ENCODE measurements around the gene ANKRD9. TPM values are rescaled to one million over a fixed set of nuclear protein-coding genes. Genes with fewer than 3 reads are reported as not detected.

The ANKRD9 gene
- total and polyA plus RNA-seq, 4 donors = 4.4 to 21.3 (median 8.3) TPM

GRCh38 chr14:102474934-102475333, 34.6 kb downstream of the ANKRD9 start:
- no peaks in the 10 kb centered on the region for H3K9me3 ChIP-seq (ENCODE audit: control insufficient read depth in 4 of 4, insufficient read depth in 3 of 4, low read length in 3 of 4)
- no peak overlapping the region for H3K27ac ChIP-seq (ENCODE audit: low read depth in 1 of 2, low read length in 1 of 2)
- H3K4me1 ChIP-seq (ENCODE audit: control insufficient read depth in 5 of 5, insufficient read depth in 5 of 5, low read length in 5 of 5) = peaks cover 0 to 9% (median 7%) of the 10 kb centered on the region in 5 donors
- WGBS, 2 donors = 56 to 64% methylated on average over 5 of the region's 5 CpGs
- TF ChIP-seq CTCF (IDR thresholded peaks at IDR 0.05; ENCODE audit: control extremely low read depth, extremely low read depth) = no peak
- no peak overlapping the region for H3K4me3 ChIP-seq
- H3K27me3 ChIP-seq (ENCODE audit: control insufficient read depth in 3 of 3, insufficient read depth in 3 of 3, low read length in 2 of 3) = no peaks in the 10 kb centered on the region
- peaks cover 0 to 5% (median 2%) of the 10 kb centered on the region in 4 donors for H3K36me3 ChIP-seq (ENCODE audit: control insufficient read depth in 4 of 4, insufficient read depth in 4 of 4, low read length in 4 of 4)
- ATAC-seq (ENCODE audit: insufficient read depth, low FRiP score) (peak; percentile 41), DNase-seq (peak; percentile 89 to 93 (median 93))
- H3K9ac ChIP-seq (ENCODE audit: insufficient read depth in 1 of 2, low read length in 2 of 2) = peak overlapping the region in 1 of 2 donors; percentile 53

GRCh38 chr14:102473559-102473958, 36.0 kb downstream of the ANKRD9 start:
- H3K9me3 ChIP-seq (ENCODE audit: control insufficient read depth in 4 of 4, insufficient read depth in 3 of 4, low read length in 3 of 4) = no peaks in the 10 kb centered on the region
- H3K4me3 ChIP-seq = no peak overlapping the region
- H3K27ac ChIP-seq (ENCODE audit: low read depth in 1 of 2, low read length in 1 of 2) = no peak overlapping the region
- 94 to 97% methylated on average over 2 of the region's 2 CpGs for WGBS, 2 donors
- no peaks in the 10 kb centered on the region for H3K27me3 ChIP-seq (ENCODE audit: control insufficient read depth in 3 of 3, insufficient read depth in 3 of 3, low read length in 2 of 3)
- no peak for TF ChIP-seq CTCF (IDR thresholded peaks at IDR 0.05; ENCODE audit: control extremely low read depth, extremely low read depth)
- peaks cover 0 to 9% (median 0%) of the 10 kb centered on the region in 5 donors for H3K4me1 ChIP-seq (ENCODE audit: control insufficient read depth in 5 of 5, insufficient read depth in 5 of 5, low read length in 5 of 5)
- DNase-seq = no peak
- peaks cover 0 to 5% (median 2%) of the 10 kb centered on the region in 4 donors for H3K36me3 ChIP-seq (ENCODE audit: control insufficient read depth in 4 of 4, insufficient read depth in 4 of 4, low read length in 4 of 4)
- H3K9ac ChIP-seq (ENCODE audit: insufficient read depth in 1 of 2, low read length in 2 of 2) = no peak overlapping the region
- no peak for ATAC-seq (ENCODE audit: insufficient read depth, low FRiP score)

- Histone ChIP-seq H3K4me1 (ENCODE audit: control insufficient read depth in 5 of 5, insufficient read depth in 5 of 5, low read length in 5 of 5) (peaks cover 0 to 9% (median 0%) of the 10 kb centered on the region in 5 donors), H3K36me3 (ENCODE audit: control insufficient read depth in 4 of 4, insufficient read depth in 4 of 4, low read length in 4 of 4) (peaks cover 0 to 5% (median 2%) of the 10 kb centered on the region in 4 donors), H3K9me3 (ENCODE audit: control insufficient read depth in 4 of 4, insufficient read depth in 3 of 4, low read length in 3 of 4) (no peaks in the 10 kb centered on the region), H3K9ac (ENCODE audit: insufficient read depth in 1 of 2, low read length in 2 of 2) (no peak overlapping the region), H3K4me3 (no peak overlapping the region), H3K27ac (ENCODE audit: low read depth in 1 of 2, low read length in 1 of 2) (no peak overlapping the region), H3K27me3 (ENCODE audit: control insufficient read depth in 3 of 3, insufficient read depth in 3 of 3, low read length in 2 of 3) (no peaks in the 10 kb centered on the region)
- WGBS, 2 donors = 90 to 91% methylated on average over 9 of the region's 9 CpGs
- DNase-seq = no peak
- ATAC-seq (ENCODE audit: insufficient read depth, low FRiP score) = no peak
- TF ChIP-seq CTCF (IDR thresholded peaks at IDR 0.05; ENCODE audit: control extremely low read depth, extremely low read depth) = no peak
Measured at GRCh38 chr14:102472791-102473150, 36.8 kb downstream of the ANKRD9 start.
